GM12892 (cell line): ENCODE measurements around the gene LPAR3.

Source experiments
- DNase-seq: peaks from one replicate; pipeline ENCODE4 v3.0.0; 2011; ENCODE audit not compliant: insufficient read length
- FAIRE-seq: peaks from 2 replicates; lab custom pipeline; 2011; peaks lifted over from hg19 to GRCh38; lab: Jason Lieb, UNC
- POLR2A ChIP-seq: IDR thresholded peaks from 2 replicates; pipeline ENCODE4 v1.6.1; 2011; ENCODE audit warnings: low read depth, low read length, control low read depth
- POLR2AphosphoS5 ChIP-seq: IDR thresholded peaks from 2 replicates; pipeline ENCODE4 v1.6.1; 2011; ENCODE audit warnings: low read depth, low read length, control low read depth
- TAF1 ChIP-seq: IDR thresholded peaks from 2 replicates; pipeline ENCODE4 v1.6.1; 2011; ENCODE audit warnings: low read depth, mild to moderate bottlenecking, control low read depth, low read length, borderline replicate concordance

Gene LPAR3

GRCh38 chr1:84853741-84854721, 39.0 kb downstream of the LPAR3 start:
- TF ChIP-seq TAF1 (no peak), POLR2A (no peak), POLR2AphosphoS5 (no peak)
- DNase-seq: peak; percentile 37
- peak; percentile 95 for FAIRE-seq

- FAIRE-seq (no peak), DNase-seq (no peak)
- TF ChIP-seq TAF1 (no peak), POLR2A (no peak), POLR2AphosphoS5 (no peak)
These were observed 41.2 kb downstream of the LPAR3 start for GRCh38 chr1:84851839-84852238.

- no peak for DNase-seq
- no peak for FAIRE-seq
- TF ChIP-seq POLR2A (no peak), TAF1 (no peak), POLR2AphosphoS5 (no peak)
These were observed 43.5 kb downstream of the LPAR3 start for GRCh38 chr1:84849357-84849975.

- DNase-seq (no peak), FAIRE-seq (no peak)
- TF ChIP-seq TAF1: no peak
- TF ChIP-seq POLR2A: no peak
- no peak for TF ChIP-seq POLR2AphosphoS5
These were observed 45.5 kb downstream of the LPAR3 start for GRCh38 chr1:84847253-84848250.

- FAIRE-seq (no peak), DNase-seq (no peak)
- TF ChIP-seq TAF1 (no peak), POLR2A (no peak), POLR2AphosphoS5 (no peak)
These were observed 46.6 kb downstream of the LPAR3 start for GRCh38 chr1:84846387-84846786.

- TF ChIP-seq POLR2AphosphoS5 (no peak), TAF1 (no peak), POLR2A (no peak)
- DNase-seq (no peak), FAIRE-seq (peak; percentile 66)
These were observed 47.6 kb downstream of the LPAR3 start for GRCh38 chr1:84845357-84845756.

GRCh38 chr1:84844094-84844493, 48.9 kb downstream of the LPAR3 start:
- TF ChIP-seq POLR2AphosphoS5 (no peak), TAF1 (no peak), POLR2A (no peak)
- DNase-seq (no peak), FAIRE-seq (no peak)

- FAIRE-seq (no peak), DNase-seq (no peak)
- TF ChIP-seq POLR2A (no peak), TAF1 (no peak), POLR2AphosphoS5 (no peak)
These were observed 50.2 kb downstream of the LPAR3 start for GRCh38 chr1:84842748-84843231.

- FAIRE-seq (no peak), DNase-seq (no peak)
- TF ChIP-seq TAF1 (no peak), POLR2A (no peak), POLR2AphosphoS5 (no peak)
These were observed 51.0 kb downstream of the LPAR3 start for GRCh38 chr1:84841971-84842370.

- TF ChIP-seq TAF1 (no peak), POLR2AphosphoS5 (no peak)
- DNase-seq (no peak), FAIRE-seq (no peak)
These were observed 52.7 kb downstream of the LPAR3 start for GRCh38 chr1:84840346-84840745.

- FAIRE-seq: no peak
- no peak for DNase-seq
- TF ChIP-seq TAF1 (no peak), POLR2AphosphoS5 (no peak), POLR2A (no peak)
These were observed 53.5 kb downstream of the LPAR3 start for GRCh38 chr1:84839544-84839943.
